ENCODE data around the gene OR51S1.

DNA sequence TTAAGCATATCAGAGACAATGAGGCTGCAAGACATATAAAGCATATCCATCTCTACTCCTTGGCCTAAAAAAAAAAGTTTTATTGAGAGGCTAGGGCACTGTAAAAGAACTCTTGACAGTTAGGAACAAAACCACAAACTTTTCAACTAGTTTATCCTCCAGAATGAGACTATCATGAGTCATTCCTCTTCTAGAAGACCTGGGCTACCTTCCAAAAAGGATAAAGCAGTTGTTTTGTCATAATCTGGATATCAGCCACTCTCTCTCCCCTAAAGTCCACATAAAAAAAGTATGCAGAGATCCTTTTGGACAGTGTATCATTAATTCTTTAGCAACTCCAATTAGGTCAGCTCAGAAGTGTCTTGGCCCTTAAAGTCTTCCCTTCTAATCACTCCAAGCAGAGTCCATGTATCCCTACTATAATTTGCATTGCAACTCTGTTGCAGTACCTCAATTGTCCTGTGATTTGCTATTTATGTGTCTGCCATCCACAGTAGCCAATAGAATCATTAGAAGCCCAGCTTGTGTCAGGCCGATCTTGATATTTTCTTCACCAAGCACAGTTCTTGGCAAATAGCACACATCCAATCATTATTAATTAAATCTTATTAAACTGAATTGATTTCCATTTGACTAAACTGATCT is 43.1 kb upstream of the OR51S1 start:
- no peak for TF ChIP-seq POLR2A (IDR thresholded peaks at IDR 0.05; ENCODE audit: low read length)
- TF ChIP-seq GATA1 (IDR thresholded peaks at IDR 0.05; ENCODE audit: low read depth, low read length), result no peak
